NCI-H1092 treated with DMSO at 0.1 percent for 48 hours (cell line): Measurements from ENCODE around the gene FSTL4.
"Not testable (repeated sequence)": the region's sequence is repeated elsewhere in the genome, so short reads cannot be mapped to it uniquely, and the experiment has no call there.

ENCODE experiments used
- DNase-seq: peaks from one replicate; lab custom pipeline; 2025; lab: John Stamatoyannopoulos, UW

Gene FSTL4

DNA sequence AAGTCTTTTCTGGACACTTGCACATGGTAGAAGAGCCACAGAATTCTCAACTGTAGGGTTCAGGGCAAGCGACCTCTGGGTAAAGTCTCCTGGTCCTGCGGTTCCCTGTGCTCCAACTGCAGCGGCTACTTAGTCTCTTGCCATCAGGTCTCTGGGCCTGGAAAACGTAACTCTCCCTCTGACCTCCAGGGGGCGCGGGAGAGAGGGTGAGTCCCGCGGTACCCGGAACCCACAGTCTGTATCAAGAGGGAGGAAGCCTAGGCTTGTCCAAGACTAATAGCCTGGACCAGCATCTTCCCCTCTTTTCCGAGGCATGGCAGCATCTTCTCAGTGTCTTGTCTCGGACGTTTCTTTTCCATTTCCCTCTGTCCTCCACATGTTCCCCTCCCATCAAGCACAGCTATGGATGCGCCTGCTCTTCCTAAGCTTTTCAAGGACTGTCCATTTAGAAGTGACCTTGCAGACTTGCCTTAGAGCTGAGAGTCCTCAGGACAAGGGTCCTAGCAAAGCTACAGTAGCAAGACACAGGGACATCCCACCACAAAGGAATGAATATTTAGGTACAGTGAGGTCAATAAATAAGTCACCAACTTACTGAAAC lies 59.3 kb downstream of the FSTL4 start:
- no peak for DNase-seq

DNA sequence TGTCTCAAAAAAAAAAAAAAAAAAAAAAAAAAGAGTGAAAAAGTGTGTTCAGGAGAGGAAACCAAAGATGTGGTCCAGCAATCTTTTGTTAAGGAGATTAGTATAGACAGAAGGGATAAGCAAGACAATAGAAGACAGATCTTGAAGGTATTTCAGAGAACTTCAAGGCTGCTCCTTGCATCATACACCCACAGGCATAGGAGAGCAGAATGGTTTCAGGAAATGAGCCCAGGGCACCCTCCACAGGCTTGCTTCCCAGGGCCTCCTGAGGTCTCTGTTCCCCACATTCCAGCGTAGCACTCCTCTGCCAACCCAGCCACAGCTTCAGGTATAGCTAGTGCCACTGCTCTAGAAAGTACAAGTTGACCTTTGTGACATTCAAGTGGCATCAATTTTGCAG lies 65.8 kb downstream of the FSTL4 start:
- DNase-seq = no peak

DNA sequence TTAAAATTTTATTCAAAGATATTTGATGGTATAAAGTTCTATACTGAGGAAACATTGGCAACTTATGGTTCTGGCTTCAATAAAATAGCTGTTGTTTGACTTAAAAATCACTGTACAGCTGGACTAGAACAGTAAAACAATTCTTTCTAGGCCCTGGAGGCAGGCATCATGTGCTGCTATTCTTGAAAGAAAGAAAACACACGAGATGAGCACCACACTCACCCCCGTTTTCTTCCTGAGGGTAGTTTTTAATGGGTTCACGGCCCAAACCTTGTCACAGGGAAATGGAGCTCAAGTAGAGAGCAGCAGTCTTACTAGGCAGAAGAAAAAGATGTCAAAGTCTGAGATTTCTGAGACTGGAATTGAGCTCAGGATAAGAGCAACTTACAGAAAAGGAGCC lies 68.0 kb downstream of the FSTL4 start:
- no peak for DNase-seq

DNA sequence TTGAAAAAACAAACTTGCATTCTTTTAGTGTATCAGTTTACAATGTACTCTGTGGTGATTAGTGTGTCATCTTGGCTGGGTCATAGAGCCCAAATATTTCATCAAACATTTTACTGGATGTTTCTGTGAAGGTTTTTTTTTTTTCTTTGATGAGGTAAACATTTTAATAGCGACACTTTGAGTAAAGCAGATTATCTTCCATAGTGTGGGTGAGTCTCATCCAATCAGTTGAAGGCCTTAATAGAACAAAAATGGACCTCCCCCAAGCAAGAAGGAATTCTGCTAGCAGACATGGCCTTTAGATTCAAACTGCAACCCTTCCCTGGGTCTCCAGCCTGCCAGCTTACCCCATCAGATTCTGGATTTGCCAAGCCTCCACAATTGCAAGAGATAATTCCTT lies 72.5 kb downstream of the FSTL4 start:
- DNase-seq = no peak

DNA sequence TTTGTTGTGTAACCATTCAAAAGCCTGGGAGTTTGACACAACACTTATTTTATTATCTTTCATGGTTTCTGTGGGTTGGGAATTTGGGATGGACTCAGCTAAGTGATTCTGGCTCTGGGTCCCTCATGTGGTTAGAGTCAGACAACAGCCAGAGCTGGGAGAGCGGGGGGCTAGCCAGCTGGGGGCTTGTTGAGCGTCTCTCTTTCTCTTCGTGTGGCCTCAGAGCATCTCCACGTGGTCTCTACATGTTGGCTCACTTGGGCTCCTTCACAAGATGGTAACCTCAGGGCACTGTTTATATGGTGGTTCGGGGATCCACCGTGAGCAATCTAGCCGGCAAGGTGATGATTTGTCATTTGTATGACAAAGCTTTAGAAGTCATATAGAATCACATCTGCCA lies 73.6 kb downstream of the FSTL4 start:
- DNase-seq = no peak

DNA sequence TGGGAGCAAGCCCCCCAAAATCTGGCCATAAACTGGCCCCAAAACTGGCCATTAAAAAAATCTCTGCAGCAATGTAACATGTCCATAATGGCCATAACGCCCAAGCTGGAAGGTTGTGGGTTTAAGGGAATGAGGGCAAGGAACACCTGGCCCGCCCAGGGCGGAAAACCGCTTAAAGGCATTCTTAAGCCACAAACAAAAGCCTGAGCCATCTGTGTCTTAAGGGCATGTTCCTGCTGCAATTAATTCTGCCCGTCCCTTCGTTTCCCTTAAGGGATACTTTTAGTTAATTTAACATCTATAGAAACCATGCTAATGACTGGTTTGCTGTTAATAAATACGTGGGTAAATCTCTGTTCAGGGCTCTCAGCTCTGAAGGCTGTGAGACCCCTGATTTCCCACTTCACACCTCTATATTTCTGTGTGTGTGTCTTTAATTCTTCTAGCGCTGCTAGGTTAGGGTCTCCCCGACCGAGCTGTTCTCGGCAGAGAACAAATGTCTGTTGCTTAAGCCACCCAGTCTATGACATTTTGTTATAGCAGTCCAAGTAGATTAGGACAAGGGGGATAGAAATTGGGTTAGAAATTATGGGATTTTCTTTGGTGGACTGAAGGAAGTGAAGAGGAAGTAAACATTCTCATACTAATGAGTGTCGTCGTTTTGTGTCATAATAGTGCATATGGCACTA lies 77.0 kb downstream of the FSTL4 start:
- DNase-seq = not testable (repeated sequence)

DNA sequence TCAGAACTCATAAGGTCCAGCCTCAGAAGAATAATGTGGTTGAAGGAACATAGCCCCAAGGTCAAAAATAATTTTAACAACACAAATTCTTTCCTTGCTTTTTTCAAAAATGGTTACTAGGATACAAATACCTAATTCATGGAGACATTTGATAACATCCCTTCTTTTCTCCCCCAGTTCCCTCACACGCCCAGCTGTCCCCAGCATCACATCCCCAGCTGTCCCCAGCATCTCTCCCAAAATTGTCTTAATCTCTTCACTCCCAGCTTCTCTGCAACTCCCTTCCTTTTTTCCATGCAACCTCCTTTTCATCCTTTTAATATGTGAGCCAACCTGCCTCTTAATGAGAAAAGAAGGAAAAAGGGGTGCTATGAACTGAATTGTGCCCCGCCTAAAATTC lies 77.8 kb downstream of the FSTL4 start:
- DNase-seq = no peak

DNA sequence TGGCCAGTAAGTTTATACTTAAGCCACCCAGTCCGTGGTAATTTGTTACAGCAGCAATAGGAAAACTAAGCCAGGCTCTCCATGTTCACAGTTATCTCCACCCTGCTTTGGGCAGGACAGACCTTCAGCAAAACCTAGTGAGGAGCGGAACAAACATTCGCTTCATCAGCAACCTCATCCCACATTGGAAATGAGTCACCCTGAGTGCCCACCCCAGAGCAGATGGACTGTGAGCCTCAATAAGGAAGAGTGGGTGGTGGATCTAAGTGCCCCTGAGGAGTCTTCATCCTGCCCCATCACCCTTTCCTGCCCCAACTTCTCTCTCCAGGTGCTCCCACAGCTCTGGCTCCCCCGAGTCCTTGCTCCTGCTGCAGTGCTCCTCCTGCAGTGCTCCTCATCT lies 78.8 kb downstream of the FSTL4 start:
- no peak for DNase-seq

DNA sequence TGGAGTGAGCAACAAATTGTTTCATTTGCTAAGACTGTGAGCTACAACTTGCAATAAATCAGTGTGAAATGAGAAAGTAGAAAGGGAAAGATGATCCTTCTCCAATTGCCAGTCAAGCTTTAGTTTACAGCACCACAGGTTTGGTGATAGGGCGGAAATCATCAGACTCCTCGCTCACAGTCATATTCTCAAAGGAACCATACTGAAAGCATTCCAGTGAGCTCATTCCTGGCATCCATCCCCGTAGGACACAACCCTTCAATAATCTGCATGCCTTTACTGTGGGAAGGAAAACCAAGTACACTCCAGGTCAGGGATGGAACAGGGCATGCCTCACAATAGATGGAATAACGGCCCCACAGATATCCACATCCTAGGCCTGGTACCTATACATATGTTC lies 80.7 kb downstream of the FSTL4 start:
- no peak for DNase-seq

DNA sequence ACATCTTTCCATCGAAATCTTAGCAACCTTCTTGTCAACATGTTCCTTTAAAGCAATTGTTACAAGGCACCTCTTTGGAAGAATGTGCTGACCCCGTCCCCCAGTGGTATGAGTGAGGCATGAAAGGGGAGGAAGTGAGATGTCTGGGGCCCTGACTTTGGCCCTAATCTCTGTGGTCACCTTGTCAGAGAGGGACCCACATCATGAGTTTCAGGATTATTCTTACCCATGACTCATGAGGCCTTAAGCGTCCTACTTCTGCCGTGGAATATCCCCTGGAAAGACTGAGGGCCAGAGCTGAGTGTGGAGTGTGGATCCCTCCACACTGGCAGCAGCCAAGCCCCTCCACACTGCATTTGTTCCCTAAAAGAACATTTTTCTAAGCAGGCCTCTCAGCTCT lies 81.2 kb downstream of the FSTL4 start:
- no peak for DNase-seq

DNA sequence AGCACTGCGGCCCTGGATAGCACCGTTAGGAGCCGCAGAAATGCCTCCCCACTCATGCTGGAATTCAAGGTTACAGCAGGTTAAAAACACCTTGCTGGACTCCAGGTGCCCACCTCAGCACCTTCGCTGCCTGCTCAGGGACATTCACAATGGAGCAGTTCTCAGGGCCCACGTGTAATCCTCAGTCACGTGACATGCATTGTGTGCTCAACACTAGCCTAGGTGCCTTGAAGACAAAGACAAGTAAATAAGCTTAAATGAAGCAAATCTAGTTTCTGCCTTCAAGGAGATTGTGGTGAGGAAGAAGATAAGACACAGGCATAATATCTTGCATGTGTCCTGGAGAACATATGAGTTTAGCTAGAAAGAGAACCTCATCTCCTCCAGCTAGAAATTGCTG lies 82.1 kb downstream of the FSTL4 start:
- DNase-seq = no peak

DNA sequence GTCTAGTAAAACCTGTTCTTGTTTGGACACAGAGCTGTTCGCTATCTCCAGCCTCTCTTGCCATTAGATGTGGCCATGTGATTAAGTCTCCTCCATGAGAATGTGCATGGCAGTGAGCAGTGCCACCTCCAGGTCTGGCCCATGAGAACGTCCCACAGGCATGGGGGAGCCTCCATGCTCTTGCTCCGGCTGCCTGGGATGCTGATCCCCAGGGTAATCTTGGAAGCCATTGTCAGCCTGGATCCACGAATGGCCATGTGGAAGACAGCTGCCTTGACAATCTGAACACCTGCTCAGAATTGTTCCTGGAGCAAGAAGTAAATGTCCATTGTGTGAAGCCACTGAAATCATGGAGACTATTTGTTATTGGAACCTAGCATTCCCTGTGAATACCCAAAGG lies 83.5 kb downstream of the FSTL4 start:
- no peak for DNase-seq

DNA sequence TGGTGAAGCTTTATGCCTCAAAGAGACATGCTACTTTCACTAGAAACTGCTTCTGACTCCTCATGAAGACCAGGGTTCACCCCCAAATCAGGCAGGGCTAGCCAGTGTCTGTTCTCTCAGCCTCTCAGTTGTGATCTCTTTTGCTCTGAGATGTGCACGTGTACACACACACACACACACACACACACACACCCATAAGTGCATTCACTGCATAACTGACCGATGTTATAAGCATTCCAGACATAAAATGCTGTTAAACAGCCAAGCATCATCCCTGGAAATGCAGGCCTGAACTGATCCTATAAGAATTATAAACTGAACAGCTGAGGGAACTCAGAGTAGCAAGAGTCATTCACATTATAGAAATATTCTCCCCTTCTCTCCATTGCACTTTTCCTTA lies 85.0 kb downstream of the FSTL4 start:
- no peak for DNase-seq

DNA sequence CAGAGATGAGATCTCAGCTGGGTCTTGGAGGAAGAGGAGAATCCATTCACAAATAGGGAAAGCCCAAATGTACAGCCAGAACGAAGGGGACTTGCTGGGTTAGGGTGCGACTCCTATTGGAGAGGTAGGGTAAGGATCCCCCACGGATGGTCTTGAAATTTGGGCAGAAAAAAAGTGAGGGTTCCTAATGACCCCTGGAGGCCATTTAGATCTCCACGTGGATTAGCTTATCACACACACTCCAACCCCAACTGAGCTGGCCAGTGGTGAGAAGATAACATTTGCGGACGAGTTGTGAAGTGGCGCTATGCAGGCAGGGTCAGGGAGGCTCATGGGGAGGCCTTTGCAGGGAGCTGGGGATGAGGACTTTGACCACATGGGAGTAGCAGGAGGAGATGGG lies 86.0 kb downstream of the FSTL4 start:
- DNase-seq = no peak

DNA sequence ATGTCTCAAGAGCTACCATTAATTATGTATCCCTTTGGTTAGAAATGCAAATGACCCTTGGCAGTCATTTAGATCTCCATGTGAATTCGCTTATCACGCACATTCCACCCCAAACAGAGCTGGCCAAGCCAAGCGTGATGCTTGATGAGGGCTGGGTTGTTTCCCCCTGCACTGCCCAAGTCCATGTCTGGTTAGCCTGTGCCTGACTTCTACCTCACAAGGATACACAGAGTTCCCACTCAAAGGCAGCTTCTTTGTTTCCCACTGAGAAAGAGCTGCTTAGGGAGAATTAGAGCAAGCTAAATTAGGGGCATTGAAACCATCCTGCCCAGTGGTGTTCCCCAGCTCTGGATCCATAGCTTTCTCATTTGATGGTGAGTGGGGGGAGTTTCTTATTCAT lies 87.2 kb downstream of the FSTL4 start:
- DNase-seq = no peak

DNA sequence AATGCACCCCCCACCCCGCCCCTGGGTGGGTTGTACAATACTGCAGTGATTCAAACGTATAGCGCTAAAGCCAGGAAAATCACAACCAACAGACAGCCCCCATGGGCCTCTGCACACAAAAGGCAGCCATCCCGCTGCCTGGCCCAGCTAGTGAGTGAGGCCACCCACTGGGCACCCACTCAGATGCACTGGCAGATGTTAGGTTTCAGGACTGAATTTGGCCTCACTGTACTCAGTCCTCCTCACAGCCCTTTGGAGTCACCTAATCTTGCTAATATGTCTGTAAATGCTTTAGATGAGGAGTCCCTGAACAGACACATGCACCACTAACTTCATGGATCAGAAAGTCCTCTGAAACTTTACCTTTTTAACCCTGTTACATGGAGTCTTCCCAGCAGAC lies 87.7 kb downstream of the FSTL4 start:
- DNase-seq = no peak

DNA sequence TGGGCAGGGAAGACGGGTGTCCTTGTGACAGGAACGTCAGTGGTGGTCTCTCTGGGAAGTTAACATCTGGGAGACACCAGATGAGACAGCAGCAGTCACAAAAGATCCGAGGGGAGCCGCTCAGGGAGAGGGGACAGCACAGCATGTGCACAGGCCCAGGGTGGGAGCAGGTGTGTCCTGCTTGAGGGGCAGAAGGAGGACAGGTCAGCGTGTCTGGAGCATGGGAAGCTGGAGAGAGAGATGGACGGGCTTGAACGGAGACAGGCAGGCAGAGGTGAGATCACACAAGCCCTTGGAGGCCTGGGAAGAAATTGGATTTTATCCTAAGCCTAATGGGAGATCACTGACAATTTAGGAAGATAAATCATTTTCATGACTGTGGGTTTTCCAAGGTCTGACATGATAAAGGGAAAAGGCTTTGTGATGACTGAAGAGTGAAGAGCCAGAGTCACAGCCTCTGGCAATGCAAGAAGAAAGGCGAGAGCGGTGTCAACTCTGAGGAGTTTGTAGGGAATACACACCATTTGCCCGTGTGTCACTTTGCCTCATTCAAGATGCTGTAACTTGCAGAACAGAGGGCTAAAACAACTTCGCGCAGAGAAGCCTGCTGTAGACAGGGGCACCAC lies 88.3 kb downstream of the FSTL4 start:
- no peak for DNase-seq

DNA sequence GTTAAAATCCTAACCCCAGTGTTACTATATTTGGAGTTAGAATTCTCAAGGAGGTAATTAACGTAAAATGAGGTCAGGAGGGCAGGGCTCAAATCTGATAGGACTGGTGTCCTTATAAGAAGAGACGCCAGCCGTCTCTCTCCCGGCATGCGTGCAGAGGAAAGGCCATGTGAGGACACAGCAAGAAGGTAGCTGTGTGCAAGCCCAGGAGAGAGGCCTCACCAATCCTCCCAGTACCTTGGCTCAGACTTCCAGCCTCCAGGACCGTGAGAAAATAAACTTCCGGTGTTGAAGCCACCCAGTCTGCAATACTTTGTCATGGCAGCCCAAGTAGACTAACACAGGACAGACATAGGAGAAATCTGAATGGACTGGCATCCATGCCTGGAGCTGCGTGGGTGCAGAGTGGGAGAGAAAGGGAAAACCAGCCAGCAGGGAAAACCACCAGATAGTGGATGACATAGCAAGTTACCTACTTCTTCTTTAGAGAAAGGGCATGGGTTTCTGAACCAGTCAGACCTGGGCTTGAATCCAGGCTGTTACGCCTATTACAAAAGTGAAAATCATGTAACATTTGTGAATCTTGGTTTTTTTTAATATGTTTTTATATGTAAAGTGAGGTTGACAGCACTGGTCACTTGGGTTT lies 89.2 kb downstream of the FSTL4 start:
- DNase-seq = no peak

DNA sequence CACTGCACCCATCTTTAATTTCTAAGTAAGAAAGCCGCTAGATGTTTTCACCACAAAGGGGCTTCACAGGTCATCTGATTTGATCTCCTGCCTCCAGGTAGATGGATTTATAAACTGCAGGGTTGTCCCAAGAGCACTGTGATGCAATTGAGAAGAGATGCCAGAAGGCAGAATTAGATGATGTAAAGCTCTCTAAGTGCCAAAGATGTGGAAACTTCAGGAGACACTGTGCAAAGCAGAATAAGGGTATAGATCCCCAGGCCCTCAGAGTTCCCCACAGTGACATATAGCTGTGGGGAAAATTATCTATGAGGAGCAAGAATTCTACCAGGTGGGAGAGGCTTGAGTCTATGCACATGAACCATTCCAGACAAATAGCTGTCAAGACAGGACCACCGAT lies 90.5 kb downstream of the FSTL4 start:
- no peak for DNase-seq

DNA sequence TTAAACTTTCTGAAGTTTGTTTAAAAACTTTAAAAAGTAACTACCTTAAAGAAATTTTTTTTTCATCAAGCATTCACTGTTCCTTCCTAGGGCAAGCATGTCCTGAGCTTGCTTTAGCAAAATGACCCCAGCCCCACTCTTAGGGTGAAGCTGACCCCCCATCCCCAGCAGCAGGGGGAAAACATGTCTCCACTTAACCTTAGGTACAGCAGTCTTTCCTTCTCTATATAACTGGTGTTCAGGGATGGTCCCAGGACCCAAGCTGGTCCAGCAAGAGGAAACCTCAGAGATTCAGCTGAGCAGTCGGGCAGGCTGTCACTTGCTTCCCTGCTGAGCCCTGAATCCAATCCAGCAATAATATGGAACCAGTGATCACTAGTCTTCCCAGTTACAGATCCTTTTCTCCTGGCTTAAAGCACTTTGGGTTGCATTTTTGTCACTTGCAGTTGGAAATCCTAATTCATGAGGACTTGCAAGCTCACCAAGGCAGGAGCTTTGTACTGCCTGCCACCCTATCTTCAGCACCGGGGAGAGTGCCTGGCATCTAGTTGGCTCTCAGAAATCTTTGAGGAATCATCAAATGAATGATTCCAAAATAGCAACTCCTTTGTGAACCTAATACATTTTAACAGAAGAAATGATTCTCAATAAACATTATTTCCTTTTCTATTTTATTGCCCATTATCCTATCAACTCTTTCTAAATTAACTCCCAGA lies 91.2 kb downstream of the FSTL4 start:
- DNase-seq = no peak

DNA sequence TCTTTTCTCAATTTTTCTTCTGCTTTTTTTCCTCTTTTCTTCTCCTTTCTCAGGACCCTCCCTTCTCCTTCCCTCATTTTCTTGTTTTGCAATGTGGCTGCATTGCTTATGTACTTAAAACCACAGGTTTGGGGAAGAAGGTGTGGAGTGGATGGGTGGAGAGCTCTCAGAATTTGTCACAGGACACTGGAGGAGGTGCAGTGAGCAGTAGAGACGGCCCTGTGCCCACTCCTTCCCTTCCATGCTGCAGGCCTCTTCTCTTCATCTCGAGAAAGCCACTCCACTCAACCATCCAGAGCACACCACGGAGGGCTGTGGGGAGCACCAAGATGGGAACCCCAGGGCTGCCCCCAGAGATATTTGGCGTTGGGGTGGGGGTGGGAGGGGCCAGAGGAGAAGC lies 92.3 kb downstream of the FSTL4 start:
- no peak for DNase-seq

DNA sequence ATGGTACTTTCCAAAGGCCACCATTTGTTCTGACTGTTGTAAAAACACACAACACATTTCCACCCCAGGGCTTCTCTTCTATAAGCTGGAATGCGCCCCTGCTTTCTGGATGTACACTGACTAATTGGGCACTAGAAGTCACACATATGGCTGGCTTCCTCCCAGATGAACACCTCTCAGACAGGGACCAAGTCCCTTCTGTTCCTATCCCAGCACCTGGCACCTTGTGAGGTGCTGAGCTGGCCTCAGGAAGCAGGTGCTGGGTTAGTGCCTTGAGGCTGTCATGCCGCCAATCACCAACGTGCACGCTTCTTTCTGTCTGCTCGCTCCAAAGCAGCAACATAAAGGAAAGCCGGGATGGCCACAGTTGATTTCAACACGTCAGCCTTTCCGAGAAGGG lies 93.2 kb downstream of the FSTL4 start:
- DNase-seq = no peak

DNA sequence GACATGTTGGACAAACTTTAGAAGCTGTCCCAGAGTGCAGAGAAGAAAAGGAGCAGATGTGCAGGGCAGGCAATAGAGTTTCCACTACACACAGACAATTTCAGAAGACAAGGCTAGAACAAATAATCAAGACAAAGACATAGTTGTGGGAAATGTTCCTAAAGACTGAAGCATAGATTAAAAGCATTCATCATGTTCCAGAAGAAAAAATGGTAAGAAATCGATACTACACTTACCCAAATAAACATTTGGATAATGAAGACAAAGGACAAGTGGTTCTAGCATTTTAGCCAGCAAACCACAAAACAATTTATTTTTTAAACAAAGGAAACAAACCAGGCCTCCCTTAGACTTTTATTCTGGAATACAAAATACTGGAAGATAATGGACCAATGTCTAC lies 97.9 kb downstream of the FSTL4 start:
- DNase-seq = no peak
